ENCODE measurements around the gene CEACAM4. TPM values are rescaled to one million over a fixed set of nuclear protein-coding genes. Genes with fewer than 3 reads are reported as not detected.

The CEACAM4 gene
- total and polyA plus RNA-seq, 2 of the 4 experiments (the other 2 are of a cell fraction), result not detected

DNA sequence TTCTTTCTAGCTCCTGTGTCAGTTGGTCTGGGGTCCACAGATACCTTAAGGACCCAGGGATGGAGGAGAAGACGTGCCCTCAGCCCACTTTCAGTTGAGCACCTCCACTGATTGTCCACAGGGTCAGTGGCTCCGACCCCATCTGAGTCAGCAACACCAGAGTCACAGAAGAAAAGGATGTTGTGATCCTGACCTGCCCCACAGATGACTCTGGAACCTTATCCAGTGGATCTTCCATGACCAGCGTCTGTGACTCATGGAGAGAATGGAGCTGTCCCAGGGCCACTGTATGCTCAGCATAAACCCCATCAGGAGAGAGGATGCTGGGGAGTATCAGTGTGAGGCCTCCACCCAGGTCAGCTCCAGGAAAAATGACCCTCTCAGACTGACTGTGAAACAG lies 22.0 kb downstream of the CEACAM4 start:
- no peak overlapping the region for H3K9ac ChIP-seq (ENCODE audit: low read depth, low read length)
- no peak for TF ChIP-seq USF2 (IDR thresholded peaks at IDR 0.05; ENCODE audit: low read depth, low read length)
- TF ChIP-seq RFX5 (IDR thresholded peaks at IDR 0.05; ENCODE audit: low read depth, low read length), result no peak
- no peak for TF ChIP-seq BHLHE40 (IDR thresholded peaks at IDR 0.05; ENCODE audit: low read depth, low read length)
- no peak for TF ChIP-seq RAD21 (IDR thresholded peaks at IDR 0.05; ENCODE audit: low read length)
- no peak for TF ChIP-seq NFE2L2 (IDR thresholded peaks at IDR 0.05; ENCODE audit: low read depth, low read length)
- TF ChIP-seq, protein P1, sequence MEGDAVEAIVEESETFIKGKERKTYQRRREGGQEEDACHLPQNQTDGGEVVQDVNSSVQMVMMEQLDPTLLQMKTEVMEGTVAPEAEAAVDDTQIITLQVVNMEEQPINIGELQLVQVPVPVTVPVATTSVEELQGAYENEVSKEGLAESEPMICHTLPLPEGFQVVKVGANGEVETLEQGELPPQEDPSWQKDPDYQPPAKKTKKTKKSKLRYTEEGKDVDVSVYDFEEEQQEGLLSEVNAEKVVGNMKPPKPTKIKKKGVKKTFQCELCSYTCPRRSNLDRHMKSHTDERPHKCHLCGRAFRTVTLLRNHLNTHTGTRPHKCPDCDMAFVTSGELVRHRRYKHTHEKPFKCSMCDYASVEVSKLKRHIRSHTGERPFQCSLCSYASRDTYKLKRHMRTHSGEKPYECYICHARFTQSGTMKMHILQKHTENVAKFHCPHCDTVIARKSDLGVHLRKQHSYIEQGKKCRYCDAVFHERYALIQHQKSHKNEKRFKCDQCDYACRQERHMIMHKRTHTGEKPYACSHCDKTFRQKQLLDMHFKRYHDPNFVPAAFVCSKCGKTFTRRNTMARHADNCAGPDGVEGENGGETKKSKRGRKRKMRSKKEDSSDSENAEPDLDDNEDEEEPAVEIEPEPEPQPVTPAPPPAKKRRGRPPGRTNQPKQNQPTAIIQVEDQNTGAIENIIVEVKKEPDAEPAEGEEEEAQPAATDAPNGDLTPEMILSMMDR (conservative IDR thresholded peaks at IDR 0.05; ENCODE audit: low read depth, low read length), result no peak
- TF ChIP-seq FOS (IDR thresholded peaks at IDR 0.05; ENCODE audit: low read depth, low read length), result no peak
- H3K27ac ChIP-seq (ENCODE audit: insufficient read depth, low read length), result no peak overlapping the region
- dilution Hi-C loops (cut with HindIII; ENCODE audit: low sequenced_read_pairs, unreplicated experiment), result no loop called here
- no peak overlapping the region for H2BK15ac ChIP-seq (ENCODE audit: low read depth, low read length)
- no peaks in the 10 kb centered on the region for H3K27me3 ChIP-seq (ENCODE audit: control insufficient read depth, insufficient read depth, low read length)
- no peak overlapping the region for H2AFZ ChIP-seq (replicated peaks; ENCODE audit: low read length, poor library complexity)
- DNase-seq (no peak), ATAC-seq (ENCODE audit: low read depth) (no peak)
- H4K91ac ChIP-seq (ENCODE audit: insufficient read depth, low read depth, low read length), result no peak overlapping the region
- intact Hi-C loops (cut with micrococcal nuclease), result no loop called here
- no peaks in the 10 kb centered on the region for H3K9me3 ChIP-seq (ENCODE audit: control insufficient read depth, insufficient read depth, low read length)
- POLR2A ChIA-PET (ENCODE audit: unreplicated experiment), result no interaction called here
- no peak overlapping the region for H4K5ac ChIP-seq (ENCODE audit: low read depth, low read length)
- no peaks in the 10 kb centered on the region for H3K4me1 ChIP-seq (ENCODE audit: control insufficient read depth, insufficient read depth, low read length)
- no peak overlapping the region for H3K56ac ChIP-seq (ENCODE audit: extremely low read depth, insufficient read depth, low read length)
- WGBS, 2 experiments (ENCODE audit: extremely low coverage in 2 of 2, insufficient read length in 1 of 2), result no CpG with 5 or more reads among the region's 3 CpGs
- no peak overlapping the region for H3K4me3 ChIP-seq (ENCODE audit: insufficient read depth, low read depth, low read length)
- H2BK120ac ChIP-seq (ENCODE audit: low read depth, low read length), result no peak overlapping the region
- in situ Hi-C loops (cut with MboI; ENCODE audit: low sequenced_read_pairs), result no loop called here
- H2BK20ac ChIP-seq (ENCODE audit: low read depth, low read length), result no peak overlapping the region
- no peak overlapping the region for H3K14ac ChIP-seq (replicated peaks; ENCODE audit: low read depth, low read length)
- no peak overlapping the region for H3K4me2 ChIP-seq (ENCODE audit: low read depth, low read length)
- no peaks in the 10 kb centered on the region for H3K36me3 ChIP-seq (ENCODE audit: control insufficient read depth, insufficient read depth, low read length)
- H4K20me1 ChIP-seq (ENCODE audit: insufficient read depth, low read length), result no peaks in the 10 kb centered on the region
- no TSS peak for BruUV-seq (replicated peaks)
- H3K23ac ChIP-seq (ENCODE audit: low read depth, low read length), result no peak overlapping the region
- no peaks in the 10 kb centered on the region for H3K9me1 ChIP-seq (ENCODE audit: insufficient read depth, low read length)
- no peaks in the 10 kb centered on the region for H3K79me1 ChIP-seq (ENCODE audit: low read depth in 1 of 2, low read length in 2 of 2)
- no peak overlapping the region for H2BK5ac ChIP-seq (ENCODE audit: low read depth, low read length, poor library complexity, severe bottlenecking)
- CTCF ChIA-PET, result no interaction called here
- no peak overlapping the region for H2AK9ac ChIP-seq (replicated peaks; ENCODE audit: low read depth, low read length, poor library complexity)
- H4K8ac ChIP-seq (ENCODE audit: low read depth in 2 of 2, low read length in 2 of 2), result no peak overlapping the region
- no peak overlapping the region for H2AK5ac ChIP-seq (ENCODE audit: low read depth, low read length)
- no peak overlapping the region for H3K18ac ChIP-seq (ENCODE audit: low read depth, low read length)
- H3K4ac ChIP-seq (ENCODE audit: low read depth, low read length), result no peak overlapping the region
